Tibial artery (tissue), 4 donors: ENCODE results near the gene USP40.

ENCODE experiments used
- DNase-seq, 2 donors: peaks; one replicate each; pipeline ENCODE4 v3.0.0-alpha.2; 2019
- H3K27ac ChIP-seq, 2 donors: fragments of 200-600 bp; sonication (generic) in 1 of 2; 1 replicate in 1 of 2; 2 replicates in 1 of 2; pipeline ENCODE4 v1.5.1; 2018 to 2019; ENCODE audit warnings: mild to moderate bottlenecking in 1 of 2
- H3K27me3 ChIP-seq, 2 donors: fragments of 200-600 bp; sonication (generic) in 1 of 2; one replicate each; pipeline versions ENCODE4 v1.5.1 to v1.6.0; 2016 to 2019
- H3K36me3 ChIP-seq, 3 donors: fragments of 200-600 bp; sonication (generic) in 2 of 3; one replicate each; pipeline ENCODE4 v1.5.1; 2016 to 2019; ENCODE audit warnings: mild to moderate bottlenecking in 2 of 3
- H3K4me1 ChIP-seq, 4 donors: fragments of 200-600 bp; sonication (generic) in 2 of 4; 1 replicate in 3 of 4; 2 replicates in 1 of 4; pipeline ENCODE4 v1.5.1; 2016 to 2019
- H3K4me3 ChIP-seq, 2 donors: fragments of 200-600 bp; sonication (generic) in 1 of 2; 1 replicate in 1 of 2; 2 replicates in 1 of 2; pipeline ENCODE4 v1.5.1; 2018 to 2019; ENCODE audit warnings: mild to moderate bottlenecking in 2 of 2
- H3K9me3 ChIP-seq, 3 donors: fragments of 200-600 bp; sonication (generic) in 1 of 3; one replicate each; pipeline ENCODE4 v1.5.1; 2016 to 2019
- CTCF ChIP-seq, 2 experiments: fragments of 200-600 bp in 1 of 2; fragments of 450-650 bp in 1 of 2; IDR thresholded peaks; one replicate each; pipeline ENCODE4 v1.5.1; 2017 to 2019; ENCODE audit warnings: antibody characterized with exemption in 2 of 2, mild to moderate bottlenecking in 1 of 2, moderate library complexity in 1 of 2
- intact Hi-C: fragments of 100-400 bp; cut with DNase I; formaldehyde crosslinking; loops from one replicate; pipeline ENCODE4 v1.15.0; 2023; ENCODE audit warnings: low total_unique reads

USP40 gene

GRCh38 chr2:233532971-233533370 is 33.6 kb downstream of the USP40 start:
- TF ChIP-seq CTCF (IDR thresholded peaks at IDR 0.05) = no peak
- Histone ChIP-seq H3K4me3 (no peak overlapping the region), H3K9me3 (no peaks in the 10 kb centered on the region), H3K27ac (no peak overlapping the region), H3K36me3 (peaks cover 28 to 45% (median 31%) of the 10 kb centered on the region in 3 donors), H3K27me3 (no peaks in the 10 kb centered on the region), H3K4me1 (no peaks in the 10 kb centered on the region)
- DNase-seq = no peak
- intact Hi-C loops = no loop called here

GRCh38 chr2:233531955-233532354 is 34.6 kb downstream of the USP40 start:
- DNase-seq = no peak
- H3K36me3 ChIP-seq = peaks cover 28 to 52% (median 30%) of the 10 kb centered on the region in 3 donors
- H3K9me3 ChIP-seq = no peaks in the 10 kb centered on the region
- no peak for TF ChIP-seq CTCF (IDR thresholded peaks at IDR 0.05)
- intact Hi-C loops = no loop called here
- no peaks in the 10 kb centered on the region for H3K27me3 ChIP-seq
- H3K4me1 ChIP-seq = no peaks in the 10 kb centered on the region
- no peak overlapping the region for H3K27ac ChIP-seq
- H3K4me3 ChIP-seq = no peak overlapping the region

GRCh38 chr2:233530381-233530780 is 36.2 kb downstream of the USP40 start:
- DNase-seq = no peak
- Histone ChIP-seq H3K27me3 (no peaks in the 10 kb centered on the region), H3K9me3 (no peaks in the 10 kb centered on the region), H3K4me1 (no peaks in the 10 kb centered on the region), H3K27ac (no peak overlapping the region), H3K36me3 (peaks cover 29 to 58% (median 30%) of the 10 kb centered on the region in 3 donors), H3K4me3 (no peak overlapping the region)
- no peak for TF ChIP-seq CTCF (IDR thresholded peaks at IDR 0.05)
- intact Hi-C loops = no loop called here

GRCh38 chr2:233528182-233528581 is 38.4 kb downstream of the USP40 start:
- DNase-seq = no peak
- TF ChIP-seq CTCF (IDR thresholded peaks at IDR 0.05) = no peak
- no peaks in the 10 kb centered on the region for H3K9me3 ChIP-seq
- H3K27ac ChIP-seq = no peak overlapping the region
- H3K4me1 ChIP-seq = no peaks in the 10 kb centered on the region
- intact Hi-C loops = no loop called here
- H3K27me3 ChIP-seq = no peaks in the 10 kb centered on the region
- peaks cover 33 to 54% (median 38%) of the 10 kb centered on the region in 3 donors for H3K36me3 ChIP-seq
- H3K4me3 ChIP-seq = no peak overlapping the region

- H3K4me3 ChIP-seq = no peak overlapping the region
- no peak overlapping the region for H3K27ac ChIP-seq
- no peaks in the 10 kb centered on the region for H3K27me3 ChIP-seq
- no peak for TF ChIP-seq CTCF (IDR thresholded peaks at IDR 0.05)
- H3K4me1 ChIP-seq = no peaks in the 10 kb centered on the region
- H3K9me3 ChIP-seq = no peaks in the 10 kb centered on the region
- H3K36me3 ChIP-seq = peaks cover 41 to 65% (median 44%) of the 10 kb centered on the region in 3 donors
- DNase-seq = no peak
- intact Hi-C loops = no loop called here
These were observed 40.8 kb downstream of the USP40 start for GRCh38 chr2:233525791-233526190.
